Testis (tissue), 2 donors: ENCODE results near the gene SERPINA4.

Experiments used
- CTCF ChIP-seq, 3 experiments: fragments of 450-650 bp in 2 of 3; fragments of 200-600 bp in 1 of 3; sonication (generic) in 1 of 3; IDR thresholded peaks; one replicate each; pipeline ENCODE4 v1.5.1; 2016 to 2019; ENCODE audit warnings: antibody characterized with exemption in 3 of 3, mild to moderate bottlenecking in 2 of 3, moderate library complexity in 1 of 3
- POLR2A ChIP-seq: fragments of 450-650 bp; IDR thresholded peaks from one replicate; pipeline ENCODE4 v1.6.1; 2017; ENCODE audit warnings: antibody characterized with exemption, mild to moderate bottlenecking, moderate library complexity

GRCh38 chr14:94515426-94515825 is 45.8 kb upstream of the SERPINA4 start:
- TF ChIP-seq CTCF (IDR thresholded peaks at IDR 0.05): no peak
- no peak for TF ChIP-seq POLR2A
